Motor neuron (in vitro differentiated cells): Measurements from ENCODE around the gene GDPD1. TPM values are rescaled to one million over a fixed set of nuclear protein-coding genes. Genes with fewer than 3 reads are reported as not detected.
"Not testable (repeated sequence)": the region's sequence is repeated elsewhere in the genome, so short reads cannot be mapped to it uniquely, and the experiment has no call there.

Experiments used
- ATAC-seq, 8 experiments: fragments of 200-7000 bp; cut with Tn5 transposase; replicated peaks in 6 of 8; 2 replicates each; pipeline ENCODE4 v1.8.0; 2021; ENCODE audit warnings: mild to moderate bottlenecking in 8 of 8, moderate library complexity in 8 of 8
- H3K27ac ChIP-seq, 2 donors: fragments of 250-450 bp; sonication (Bioruptor Pico); 2 replicates each; pipeline ENCODE4 v1.9.0; 2021; ENCODE audit warnings: antibody characterized with exemption in 2 of 2, mild to moderate bottlenecking in 2 of 2, moderate library complexity in 1 of 2
- H3K4me1 ChIP-seq, 2 donors: fragments of 250-450 bp; sonication (Bioruptor Pico); replicated peaks in 1 of 2; 2 replicates each; pipeline ENCODE4 v1.6.1; 2021; ENCODE audit warnings: antibody characterized with exemption in 2 of 2, mild to moderate bottlenecking in 2 of 2, moderate library complexity in 1 of 2
- H3K4me3 ChIP-seq, 5 donors: fragments of 250-450 bp; sonication (Bioruptor Pico); 2 replicates each; pipeline ENCODE4 v1.9.0; 2021; ENCODE audit warnings: antibody characterized with exemption in 5 of 5, mild to moderate bottlenecking in 5 of 5, moderate library complexity in 4 of 5
- WGBS, 10 experiments: fragments of 450-650 bp; shearing (Covaris generic); methylation state at CpG; one replicate each; pipeline ENCODE4 v1.0.0; 2022; 5-methylcytosine and 5-hydroxymethylcytosine counted together
- in situ Hi-C, 9 experiments: fragments of 400-800 bp; cut with MboI; loops; one replicate each; pipeline ENCODE4 v1.15.0; 2021; ENCODE audit warnings: low sequenced_read_pairs in 9 of 9, low pct_unique_long_range_greater_than_20kb in 2 of 9; ENCODE audit not compliant: unreplicated experiment in 9 of 9
- total RNA-seq, 8 experiments: library from RNA; unstranded; fragments of 300-600 nt; gene quantifications; 2 replicates each; pipeline versions ENCODE4 v1.2.3 to v1.2.4, GENCODE V29; 2022

Gene GDPD1
- total RNA-seq, 8 experiments from 2014 or later, result 1.2 to 24.7 (median 21.3) TPM

GRCh38 chr17:59267776-59268175 is 47.5 kb downstream of the GDPD1 start:
- H3K27ac ChIP-seq, result no peak overlapping the region
- no peaks in the 10 kb centered on the region for H3K4me1 ChIP-seq
- WGBS, 10 experiments, result 7 to 100% (median 80%) methylated on average over 1 to 5 of the region's 5 CpGs; no CpG with 5 or more reads in 3 of the 10 experiments
- in situ Hi-C loops, result no loop called here
- H3K4me3 ChIP-seq, result no peak overlapping the region
- ATAC-seq, result peak in 2 of 8 experiments; percentile 35 to 53

- in situ Hi-C loops, result no loop called here
- no peaks in the 10 kb centered on the region for H3K4me1 ChIP-seq
- no peak overlapping the region for H3K4me3 ChIP-seq
- H3K27ac ChIP-seq, result no peak overlapping the region
- WGBS, 10 experiments, result 0 to 83% (median 57%) methylated on average over 1 of the region's 1 CpG; no CpG with 5 or more reads in 1 of the 10 experiments
- no peak for ATAC-seq
Observed at GRCh38 chr17:59275618-59276017, 55.3 kb downstream of the GDPD1 start.

GRCh38 chr17:59277031-59277430 is 56.7 kb downstream of the GDPD1 start:
- ATAC-seq, result no peak
- H3K4me3 ChIP-seq, result no peak overlapping the region
- H3K4me1 ChIP-seq, result no peaks in the 10 kb centered on the region
- WGBS, 10 experiments, result 89 to 100% (median 94%) methylated on average over 1 to 4 of the region's 4 CpGs
- H3K27ac ChIP-seq, result no peak overlapping the region
- in situ Hi-C loops, result no loop called here

- 20 to 88% (median 75%) methylated on average over 2 to 4 of the region's 4 CpGs; no CpG with 5 or more reads in 1 of the 10 experiments for WGBS, 10 experiments
- Histone ChIP-seq H3K27ac (no peak overlapping the region), H3K4me3 (no peak overlapping the region), H3K4me1 (no peaks in the 10 kb centered on the region)
- ATAC-seq, result no peak
- in situ Hi-C loops, result no loop called here
Observed at GRCh38 chr17:59278406-59278805, 58.1 kb downstream of the GDPD1 start.

GRCh38 chr17:59284317-59284716 is 64.0 kb downstream of the GDPD1 start:
- in situ Hi-C loops, result no loop called here
- Histone ChIP-seq H3K27ac (no peak overlapping the region), H3K4me3 (no peak overlapping the region), H3K4me1 (no peaks in the 10 kb centered on the region)
- WGBS, 10 experiments, result 39 to 100% (median 92%) methylated on average over 1 to 2 of the region's 4 CpGs; no CpG with 5 or more reads in 6 of the 10 experiments
- peak in 1 of 8 experiments; percentile 38 for ATAC-seq

- 0 to 100% (median 75%) methylated on average over 1 of the region's 1 CpG; no CpG with 5 or more reads in 5 of the 10 experiments for WGBS, 10 experiments
- ATAC-seq, result peak in 2 of 8 experiments; percentile 37 to 40
- in situ Hi-C loops, result no loop called here
- H3K27ac ChIP-seq, result no peak overlapping the region
- no peak overlapping the region for H3K4me3 ChIP-seq
- peaks cover 0 to 6% of the 10 kb centered on the region in 2 donors for H3K4me1 ChIP-seq
Observed at GRCh38 chr17:59287452-59287851, 67.1 kb downstream of the GDPD1 start.

GRCh38 chr17:59287891-59288290 is 67.6 kb downstream of the GDPD1 start:
- WGBS, 10 experiments, result 24 to 100% (median 91%) methylated on average over 1 to 3 of the region's 3 CpGs; no CpG with 5 or more reads in 4 of the 10 experiments
- Histone ChIP-seq H3K4me3 (no peak overlapping the region), H3K27ac (no peak overlapping the region), H3K4me1 (peaks cover 0 to 6% of the 10 kb centered on the region in 2 donors)
- ATAC-seq, result no peak
- in situ Hi-C loops, result no loop called here

GRCh38 chr17:59289981-59290301 is 69.6 kb downstream of the GDPD1 start:
- no peak overlapping the region for H3K27ac ChIP-seq
- H3K4me3 ChIP-seq, result no peak overlapping the region
- in situ Hi-C loops, result no loop called here
- H3K4me1 ChIP-seq, result peaks cover 0 to 6% of the 10 kb centered on the region in 2 donors
- 47 to 93% (median 56%) methylated on average over 1 to 3 of the region's 3 CpGs; no CpG with 5 or more reads in 5 of the 10 experiments for WGBS, 10 experiments
- ATAC-seq, result no peak

- H3K27ac ChIP-seq, H3K4me1 ChIP-seq, H3K4me3 ChIP-seq, in situ Hi-C loops: not testable (repeated sequence)
- ATAC-seq, result peak in 1 of 8 experiments; percentile 26
- 23 to 86% (median 50%) methylated on average over 1 to 11 of the region's 12 CpGs; no CpG with 5 or more reads in 1 of the 10 experiments for WGBS, 10 experiments
Observed at GRCh38 chr17:59290302-59290998, 70.1 kb downstream of the GDPD1 start.

- H3K4me3 ChIP-seq, result no peak overlapping the region
- H3K27ac ChIP-seq, result no peak overlapping the region
- 20 to 100% (median 83%) methylated on average over 1 of the region's 1 CpG; no CpG with 5 or more reads in 5 of the 10 experiments for WGBS, 10 experiments
- ATAC-seq, result no peak
- in situ Hi-C loops, result no loop called here
- H3K4me1 ChIP-seq, result peaks cover 0 to 6% of the 10 kb centered on the region in 2 donors
Observed at GRCh38 chr17:59292174-59292523, 71.8 kb downstream of the GDPD1 start.

- in situ Hi-C loops, result no loop called here
- ATAC-seq, result no peak
- no peak overlapping the region for H3K27ac ChIP-seq
- 53 to 100% (median 100%) methylated on average over 1 to 2 of the region's 2 CpGs; no CpG with 5 or more reads in 2 of the 10 experiments for WGBS, 10 experiments
- H3K4me3 ChIP-seq, result no peak overlapping the region
- no peaks in the 10 kb centered on the region for H3K4me1 ChIP-seq
Observed at GRCh38 chr17:59296190-59296589, 75.9 kb downstream of the GDPD1 start.

- ATAC-seq, result no peak
- in situ Hi-C loops, result no loop called here
- Histone ChIP-seq H3K27ac (no peak overlapping the region), H3K4me1 (no peaks in the 10 kb centered on the region), H3K4me3 (no peak overlapping the region)
- 0 to 71% (median 45%) methylated on average over 2 of the region's 2 CpGs; no CpG with 5 or more reads in 2 of the 10 experiments for WGBS, 10 experiments
Observed at GRCh38 chr17:59298521-59298920, 78.2 kb downstream of the GDPD1 start.

GRCh38 chr17:59299400-59300092 is 79.2 kb downstream of the GDPD1 start:
- 66 to 100% (median 80%) methylated on average over 1 to 2 of the region's 2 CpGs; no CpG with 5 or more reads in 7 of the 10 experiments for WGBS, 10 experiments
- Histone ChIP-seq H3K4me3 (no peak overlapping the region), H3K4me1 (no peaks in the 10 kb centered on the region), H3K27ac (no peak overlapping the region)
- in situ Hi-C loops, result loop anchor here in 6 of 9 experiments (25.0 kb wide), 2 partner anchors 138 to 263 kb away; partner anchors contain the start of gene DHX40 (in 2 of the 6)
- no peak for ATAC-seq
